Osteoblast (primary cell): ENCODE measurements around the gene OR10A4. TPM values are rescaled to one million over a fixed set of nuclear protein-coding genes. Genes with fewer than 3 reads are reported as not detected.
"Not testable (repeated sequence)": the region's sequence is repeated elsewhere in the genome, so short reads cannot be mapped to it uniquely, and the experiment has no call there.

ENCODE experiments used
- DNase-seq: peaks from one replicate; pipeline ENCODE4 v3.0.0; 2011; ENCODE audit warnings: low spot score, mixed read lengths; ENCODE audit not compliant: insufficient read length; ENCODE audit errors: missing footprints
- H2AFZ ChIP-seq: 2 replicates; pipeline ENCODE4 v1.6.0; 2011; ENCODE audit warnings: mild to moderate bottlenecking, low read length
- H3K27ac ChIP-seq: 2 replicates; pipeline ENCODE4 v1.5.1; 2011; ENCODE audit warnings: mild to moderate bottlenecking, low read depth, low read length, moderate library complexity
- H3K27me3 ChIP-seq: 2 replicates; pipeline ENCODE4 v1.6.0; 2012; ENCODE audit warnings: mild to moderate bottlenecking, control low read depth, inconsistent platforms, low read length, moderate library complexity; ENCODE audit not compliant: insufficient read depth
- H3K36me3 ChIP-seq: 2 replicates; pipeline ENCODE4 v1.5.1; 2011; ENCODE audit warnings: mild to moderate bottlenecking, low read length, control low read depth, moderate library complexity; ENCODE audit not compliant: insufficient read depth
- H3K4me1 ChIP-seq: 2 replicates; pipeline ENCODE4 v1.5.1; 2011; ENCODE audit warnings: mild to moderate bottlenecking, low read length, control low read depth, moderate library complexity; ENCODE audit not compliant: insufficient read depth
- H3K4me2 ChIP-seq: 2 replicates; pipeline ENCODE4 v1.6.0; 2011; ENCODE audit warnings: mild to moderate bottlenecking, low read length; ENCODE audit not compliant: insufficient read depth
- H3K4me3 ChIP-seq: fragments of 200-600 bp; sonication (generic); 3 replicates; pipeline ENCODE4 v1.5.1; 2012; ENCODE audit warnings: mild to moderate bottlenecking, low read length, inconsistent platforms; ENCODE audit not compliant: insufficient read depth
- H3K79me2 ChIP-seq: 2 replicates; pipeline ENCODE4 v1.6.0; 2012; ENCODE audit warnings: mild to moderate bottlenecking, low read length, control low read depth, inconsistent platforms; ENCODE audit not compliant: insufficient read depth
- H3K9me3 ChIP-seq: 2 replicates; pipeline ENCODE4 v1.5.1; 2011; ENCODE audit warnings: low read depth, low read length, control low read depth
- H4K20me1 ChIP-seq: 2 replicates; pipeline ENCODE4 v1.6.0; 2012; ENCODE audit warnings: mild to moderate bottlenecking, low read length, control low read depth; ENCODE audit not compliant: insufficient read depth
- CTCF ChIP-seq: IDR thresholded peaks from 2 replicates; pipeline ENCODE4 v1.5.1; 2011; ENCODE audit warnings: mild to moderate bottlenecking, low read depth, low read length, moderate library complexity; ENCODE audit errors: extremely low read depth
- total RNA-seq: library from RNA; depleted of rRNA; stranded (reverse); fragments of >200 nt; gene quantifications from 2 replicates; pipeline ENCODE4 v1.2.3, GENCODE V29; 2012

OR10A4 gene
- total RNA-seq, 1 donor, result not detected

- Histone ChIP-seq H3K4me2 (no peak overlapping the region), H3K27ac (no peak overlapping the region), H2AFZ (no peak overlapping the region), H3K79me2 (no peaks in the 10 kb centered on the region), H3K36me3 (no peaks in the 10 kb centered on the region), H3K4me1 (no peaks in the 10 kb centered on the region), H3K9me3 (no peaks in the 10 kb centered on the region), H4K20me1 (no peaks in the 10 kb centered on the region), H3K27me3 (no peaks in the 10 kb centered on the region), H3K4me3 (no peak overlapping the region)
- DNase-seq, result no peak
- TF ChIP-seq CTCF, result no peak
These were observed 489 bp downstream of the OR10A4 start for GRCh38 chr11:6876914-6877313.

- DNase-seq, result no peak
- H3K4me1 ChIP-seq, result no peaks in the 10 kb centered on the region
- no peaks in the 10 kb centered on the region for H3K9me3 ChIP-seq
- no peak overlapping the region for H3K4me3 ChIP-seq
- no peak overlapping the region for H2AFZ ChIP-seq
- H3K4me2 ChIP-seq, result no peak overlapping the region
- H3K27ac ChIP-seq, result no peak overlapping the region
- no peak for TF ChIP-seq CTCF
- H4K20me1 ChIP-seq, result no peaks in the 10 kb centered on the region
- H3K79me2 ChIP-seq, result no peaks in the 10 kb centered on the region
- no peaks in the 10 kb centered on the region for H3K27me3 ChIP-seq
- H3K36me3 ChIP-seq, result no peaks in the 10 kb centered on the region
These were observed 6.3 kb downstream of the OR10A4 start for GRCh38 chr11:6882751-6883150.

- H3K4me3 ChIP-seq, DNase-seq, H3K79me2 ChIP-seq, H3K9me3 ChIP-seq, H3K4me1 ChIP-seq, H3K27me3 ChIP-seq, H2AFZ ChIP-seq, H3K36me3 ChIP-seq, H4K20me1 ChIP-seq, H3K27ac ChIP-seq, H3K4me2 ChIP-seq: not testable (repeated sequence)
These were observed 11.3 kb downstream of the OR10A4 start for GRCh38 chr11:6887711-6888110.

- no peaks in the 10 kb centered on the region for H3K36me3 ChIP-seq
- DNase-seq, result no peak
- H3K9me3 ChIP-seq, result no peaks in the 10 kb centered on the region
- H3K4me1 ChIP-seq, result no peaks in the 10 kb centered on the region
- H3K27me3 ChIP-seq, result no peaks in the 10 kb centered on the region
- no peak for TF ChIP-seq CTCF
- H4K20me1 ChIP-seq, result no peaks in the 10 kb centered on the region
- H3K27ac ChIP-seq, result no peak overlapping the region
- H2AFZ ChIP-seq, result no peak overlapping the region
- H3K4me2 ChIP-seq, result no peak overlapping the region
- H3K4me3 ChIP-seq, result no peak overlapping the region
- H3K79me2 ChIP-seq, result no peaks in the 10 kb centered on the region
These were observed 12.4 kb downstream of the OR10A4 start for GRCh38 chr11:6888830-6889229.
